Hepatocyte (in vitro differentiated cells): ENCODE data around the gene KIF5C. TPM values are rescaled to one million over a fixed set of nuclear protein-coding genes. Genes with fewer than 3 reads are reported as not detected.
"Not testable (repeated sequence)": the region's sequence is repeated elsewhere in the genome, so short reads cannot be mapped to it uniquely, and the experiment has no call there.

Source experiments
- DNase-seq: peaks from one replicate; pipeline ENCODE4 v3.0.0-alpha.2; 2016; ENCODE audit warnings: low spot score
- H2AFZ ChIP-seq: fragments of 200-600 bp; sonication (generic); 2 replicates; pipeline ENCODE4 v1.6.0; 2016; ENCODE audit warnings: antibody characterized with exemption, mild to moderate bottlenecking
- H3K27ac ChIP-seq: fragments of 200-600 bp; sonication (generic); 2 replicates; pipeline ENCODE4 v1.5.1; 2016; ENCODE audit warnings: mild to moderate bottlenecking
- H3K27me3 ChIP-seq: fragments of 200-600 bp; sonication (generic); 2 replicates; pipeline ENCODE4 v1.6.1; 2016
- H3K36me3 ChIP-seq: fragments of 200-600 bp; sonication (generic); replicated peaks from 2 replicates; pipeline ENCODE4 v1.5.1; 2016; ENCODE audit warnings: low read depth; ENCODE audit not compliant: insufficient read depth
- H3K4me1 ChIP-seq: fragments of 200-600 bp; sonication (generic); 2 replicates; pipeline ENCODE4 v1.5.1; 2016; ENCODE audit warnings: mild to moderate bottlenecking, moderate library complexity; ENCODE audit not compliant: insufficient read depth
- H3K4me2 ChIP-seq: fragments of 200-600 bp; sonication (generic); 2 replicates; pipeline ENCODE4 v1.6.0; 2016
- H3K4me3 ChIP-seq: fragments of 200-600 bp; sonication (generic); 2 replicates; pipeline ENCODE4 v1.5.1; 2016; ENCODE audit warnings: mild to moderate bottlenecking
- H3K79me2 ChIP-seq: fragments of 200-600 bp; sonication (generic); 2 replicates; pipeline ENCODE4 v1.6.0; 2017; ENCODE audit warnings: mild to moderate bottlenecking
- H3K9me2 ChIP-seq: fragments of 200-600 bp; sonication (generic); replicated peaks from 2 replicates; pipeline ENCODE4 v1.6.0; 2017; ENCODE audit warnings: mild to moderate bottlenecking; ENCODE audit not compliant: insufficient read depth
- H3K9me3 ChIP-seq: fragments of 200-600 bp; sonication (generic); 2 replicates; pipeline ENCODE4 v1.5.1; 2016; ENCODE audit warnings: low read depth, mild to moderate bottlenecking
- H4K20me1 ChIP-seq: fragments of 200-600 bp; sonication (generic); 2 replicates; pipeline ENCODE4 v1.6.0; 2016; ENCODE audit warnings: mild to moderate bottlenecking; ENCODE audit not compliant: insufficient read depth, poor library complexity, severe bottlenecking
- CTCF ChIP-seq: fragments of 200-600 bp; sonication (generic); IDR thresholded peaks from 2 replicates; pipeline ENCODE4 v1.5.1; 2016; ENCODE audit warnings: antibody characterized with exemption, mild to moderate bottlenecking; ENCODE audit not compliant: poor library complexity
- EZH2 ChIP-seq: fragments of 200-600 bp; sonication (generic); IDR thresholded peaks from 2 replicates; pipeline ENCODE4 v1.6.1; 2016; ENCODE audit warnings: antibody characterized with exemption, mild to moderate bottlenecking, borderline replicate concordance
- EZH2phosphoT487 ChIP-seq: fragments of 200-600 bp; sonication (generic); IDR thresholded peaks from one replicate; pipeline ENCODE4 v1.6.1; 2018; ENCODE audit warnings: antibody characterized with exemption, mild to moderate bottlenecking, low read depth, moderate library complexity; ENCODE audit not compliant: unreplicated experiment, severe bottlenecking
- WGBS: methylation state at CpG from one replicate; pipeline ENCODE4 v1.1.6; 2016; ENCODE audit warnings: low lambda C conversion rate; ENCODE audit errors: missing lambda C conversion rate; 5-methylcytosine and 5-hydroxymethylcytosine counted together
- polyA plus RNA-seq: library from polyadenylated mRNA; unstranded; fragments of >200 nt; fragmentation: Nextera tagmentation; extraction: Ambion mirVana; gene quantifications from 2 replicates; pipeline ENCODE4 v1.2.1, GENCODE V29; 2016
- total RNA-seq: library from RNA; depleted of rRNA; stranded (reverse); fragments of >200 nt; gene quantifications from 2 replicates; pipeline ENCODE4 v1.2.3, GENCODE V29; 2014

The KIF5C gene
- total and polyA plus RNA-seq, 2 experiments from 2014 or later = 2.1 to 3.6 TPM

- Histone ChIP-seq H3K27me3 (no peaks in the 10 kb centered on the region), H2AFZ (no peak overlapping the region), H3K9me2 (no peaks in the 10 kb centered on the region), H3K27ac (no peak overlapping the region), H3K79me2 (no peaks in the 10 kb centered on the region), H3K9me3 (no peaks in the 10 kb centered on the region), H3K4me1 (no peaks in the 10 kb centered on the region), H3K36me3 (no peaks in the 10 kb centered on the region), H3K4me2 (no peak overlapping the region), H3K4me3 (no peak overlapping the region), H4K20me1 (no peaks in the 10 kb centered on the region)
- no peak for TF ChIP-seq CTCF
- no peak for TF ChIP-seq EZH2phosphoT487
- TF ChIP-seq EZH2 = no peak
- WGBS = 57% methylated on average over 2 of the region's 2 CpGs
- no peak for DNase-seq
These were observed 21.6 kb upstream of the KIF5C start for GRCh38 chr2:148853458-148853857.

- H4K20me1 ChIP-seq = no peaks in the 10 kb centered on the region
- no peaks in the 10 kb centered on the region for H3K36me3 ChIP-seq
- H3K4me1 ChIP-seq = no peaks in the 10 kb centered on the region
- H3K79me2 ChIP-seq = no peaks in the 10 kb centered on the region
- no peaks in the 10 kb centered on the region for H3K9me3 ChIP-seq
- no peak overlapping the region for H3K4me2 ChIP-seq
- no peak overlapping the region for H2AFZ ChIP-seq
- H3K27me3 ChIP-seq = no peaks in the 10 kb centered on the region
- 73% methylated on average over 3 of the region's 3 CpGs for WGBS
- no peak overlapping the region for H3K4me3 ChIP-seq
- TF ChIP-seq EZH2 (no peak), CTCF (no peak), EZH2phosphoT487 (no peak)
- no peak for DNase-seq
- H3K27ac ChIP-seq = no peak overlapping the region
- no peaks in the 10 kb centered on the region for H3K9me2 ChIP-seq
These were observed 15.0 kb upstream of the KIF5C start for GRCh38 chr2:148860037-148860436.

GRCh38 chr2:148861367-148861766, 13.7 kb upstream of the KIF5C start:
- WGBS = 92% methylated on average over 5 of the region's 5 CpGs
- no peaks in the 10 kb centered on the region for H3K9me3 ChIP-seq
- H3K27me3 ChIP-seq = no peaks in the 10 kb centered on the region
- no peaks in the 10 kb centered on the region for H3K36me3 ChIP-seq
- no peaks in the 10 kb centered on the region for H3K79me2 ChIP-seq
- H2AFZ ChIP-seq = no peak overlapping the region
- H3K27ac ChIP-seq = no peak overlapping the region
- H4K20me1 ChIP-seq = no peaks in the 10 kb centered on the region
- H3K9me2 ChIP-seq = no peaks in the 10 kb centered on the region
- no peak for TF ChIP-seq CTCF
- TF ChIP-seq EZH2phosphoT487 = no peak
- no peak for TF ChIP-seq EZH2
- H3K4me1 ChIP-seq = no peaks in the 10 kb centered on the region
- no peak overlapping the region for H3K4me2 ChIP-seq
- no peak overlapping the region for H3K4me3 ChIP-seq
- no peak for DNase-seq

GRCh38 chr2:148862478-148862877, 12.5 kb upstream of the KIF5C start:
- not testable (repeated sequence) for H2AFZ ChIP-seq, H3K9me2 ChIP-seq, H3K4me3 ChIP-seq, H3K36me3 ChIP-seq, H3K4me1 ChIP-seq, H3K27me3 ChIP-seq, H3K9me3 ChIP-seq, H4K20me1 ChIP-seq, DNase-seq, H3K4me2 ChIP-seq, H3K27ac ChIP-seq, H3K79me2 ChIP-seq
- WGBS = 86% methylated on average over 6 of the region's 6 CpGs
